AG09319 (cell line): ENCODE measurements around the gene SARS2.

Source experiments
- DNase-seq: peaks from one replicate; pipeline ENCODE4 v3.0.0-alpha.2; 2010; ENCODE audit warnings: low read depth; ENCODE audit errors: extremely low read depth
- CTCF ChIP-seq: IDR thresholded peaks from 2 replicates; pipeline ENCODE4 v1.5.1; 2011; ENCODE audit warnings: low read depth, mild to moderate bottlenecking, inconsistent platforms, low read length, moderate library complexity

The SARS2 gene

GRCh38 chr19:38907670-38908069 lies 22.9 kb downstream of the SARS2 start:
- DNase-seq = no peak
- no peak for TF ChIP-seq CTCF

GRCh38 chr19:38907227-38907626 lies 23.3 kb downstream of the SARS2 start:
- no peak for DNase-seq
- TF ChIP-seq CTCF = no peak

- no peak for DNase-seq
- TF ChIP-seq CTCF = no peak
These were observed 24.9 kb downstream of the SARS2 start for GRCh38 chr19:38905620-38906019.

- TF ChIP-seq CTCF = no peak
- DNase-seq = no peak
These were observed 25.7 kb downstream of the SARS2 start for GRCh38 chr19:38904581-38905539.

- TF ChIP-seq CTCF = no peak
- DNase-seq = no peak
These were observed 28.9 kb downstream of the SARS2 start for GRCh38 chr19:38901683-38902082.

GRCh38 chr19:38900743-38901190 lies 29.8 kb downstream of the SARS2 start:
- no peak for DNase-seq
- TF ChIP-seq CTCF = no peak

- DNase-seq = no peak
- no peak for TF ChIP-seq CTCF
These were observed 30.3 kb downstream of the SARS2 start for GRCh38 chr19:38900202-38900629.
